IPS-18c (cell line): Measurements from ENCODE around the gene MPZL1.
"Not testable (repeated sequence)": the region's sequence is repeated elsewhere in the genome, so short reads cannot be mapped to it uniquely, and the experiment has no call there.

ENCODE experiments used
- H3K4me3 ChIP-seq: 2 replicates; pipeline ENCODE4 v1.7.0; 2013; ENCODE audit warnings: low read depth, mild to moderate bottlenecking, low read length, moderate library complexity; ENCODE audit not compliant: insufficient read depth
- H3K9me3 ChIP-seq: one replicate; pipeline ENCODE4 v1.6.1; 2013; ENCODE audit warnings: mild to moderate bottlenecking, low read length, moderate library complexity; ENCODE audit not compliant: control insufficient read depth, insufficient read depth

The MPZL1 gene

DNA sequence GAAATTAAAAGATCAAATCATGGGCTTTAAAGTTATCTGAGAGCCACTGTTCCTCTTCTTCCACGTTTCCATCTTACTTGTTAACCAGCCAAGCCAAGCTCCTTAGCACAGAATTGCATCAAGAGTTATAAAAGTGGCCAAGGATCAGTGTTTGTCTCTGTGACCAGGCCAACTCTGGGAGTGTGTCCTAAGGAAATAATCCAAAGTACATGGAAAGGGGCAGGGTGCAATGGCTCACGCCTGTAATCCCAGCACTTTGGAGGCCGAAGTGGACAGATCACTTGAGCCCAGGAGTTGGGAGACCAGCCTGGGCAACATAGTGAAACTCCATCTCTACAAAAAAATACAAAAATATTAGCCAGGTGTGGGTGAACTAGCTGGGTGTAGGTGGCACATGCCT is 10.0 kb upstream of the MPZL1 start:
- Histone ChIP-seq H3K4me3 (no peak overlapping the region), H3K9me3 (no peaks in the 10 kb centered on the region)

GRCh38 chr1:167713330-167714081 is 8.3 kb upstream of the MPZL1 start:
- peak overlapping the region; percentile 89 for H3K4me3 ChIP-seq
- H3K9me3 ChIP-seq, result no peaks in the 10 kb centered on the region

GRCh38 chr1:167714098-167714438 is 7.7 kb upstream of the MPZL1 start:
- H3K4me3 ChIP-seq, result peak overlapping the region; percentile 89

DNA sequence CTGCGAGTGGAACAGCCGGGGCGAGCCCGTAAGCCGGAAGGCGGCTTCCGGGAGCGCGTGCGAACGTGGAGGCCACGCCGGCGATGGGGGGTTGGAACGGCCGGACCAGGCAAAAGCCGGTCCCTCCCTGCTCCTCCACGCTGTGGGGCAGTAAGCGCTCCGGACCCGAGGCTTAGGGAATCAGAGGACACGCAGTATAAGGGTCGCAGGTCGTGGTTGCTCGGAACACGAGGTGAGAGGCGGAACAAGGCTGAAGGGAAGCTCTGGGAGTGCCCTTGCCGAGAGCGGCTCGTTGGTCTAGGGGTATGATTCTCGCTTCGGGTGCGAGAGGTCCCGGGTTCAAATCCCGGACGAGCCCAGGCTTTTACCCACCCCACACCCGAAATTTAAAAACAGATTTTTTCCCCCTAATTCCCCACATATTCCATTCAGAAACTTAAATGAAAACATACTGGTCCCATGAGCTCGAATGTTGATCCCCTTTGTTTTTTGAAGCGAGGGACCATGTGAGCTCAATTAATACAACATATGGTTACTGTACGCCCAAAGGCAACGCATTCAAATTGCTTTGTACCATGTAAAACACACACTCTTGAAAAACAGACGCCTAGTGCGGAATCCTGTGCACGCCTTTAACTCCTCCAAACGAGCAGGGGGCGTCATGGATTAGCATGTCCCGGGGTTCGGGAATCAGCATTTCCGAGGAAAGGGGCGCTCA is 7.2 kb upstream of the MPZL1 start:
- peak overlapping the region; percentile 89 for H3K4me3 ChIP-seq
- no peaks in the 10 kb centered on the region for H3K9me3 ChIP-seq

More at GRCh38 chr1:167714098-167714438, 7.7 kb upstream of the MPZL1 start:
- H3K9me3 ChIP-seq, result no peaks in the 10 kb centered on the region

GRCh38 chr1:167715157-167715999 is 6.4 kb upstream of the MPZL1 start:
- peak overlapping the region; percentile 89 for H3K4me3 ChIP-seq
- no peaks in the 10 kb centered on the region for H3K9me3 ChIP-seq

DNA sequence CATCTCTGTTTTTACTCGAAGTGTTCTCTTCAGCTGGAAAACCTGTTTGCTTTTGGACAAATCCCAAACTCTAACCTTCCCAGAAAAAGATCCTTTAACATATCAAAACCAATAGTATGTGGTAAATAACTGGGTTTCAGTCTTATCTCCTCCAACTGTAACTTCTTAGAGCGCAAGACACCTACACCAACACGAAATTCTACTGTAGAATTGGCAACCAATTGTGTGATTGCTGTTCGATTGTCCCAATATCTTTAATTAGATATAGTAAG is 5.8 kb upstream of the MPZL1 start:
- H3K9me3 ChIP-seq, result no peaks in the 10 kb centered on the region
- H3K4me3 ChIP-seq, result peak overlapping the region; percentile 52

DNA sequence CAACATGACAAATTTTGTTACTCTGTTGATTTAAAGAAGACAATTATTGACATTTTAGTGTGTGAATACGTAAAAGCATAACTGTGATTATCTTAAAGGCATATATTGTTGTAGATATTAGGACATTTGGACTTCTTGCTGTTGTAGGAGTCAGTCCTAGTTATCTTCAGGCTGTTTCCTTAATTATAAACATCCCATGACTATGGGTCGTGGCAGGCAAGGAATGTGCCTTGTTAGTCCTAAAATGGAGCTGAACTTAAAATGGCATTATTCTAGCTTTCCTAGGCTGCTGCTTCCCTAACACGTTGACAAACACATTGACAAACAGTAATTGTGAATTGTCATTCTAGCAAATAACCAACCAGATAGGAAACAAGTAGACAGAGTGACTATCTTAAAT is 4.4 kb upstream of the MPZL1 start:
- H3K4me3 ChIP-seq, result no peak overlapping the region
- H3K9me3 ChIP-seq, result no peaks in the 10 kb centered on the region

GRCh38 chr1:167718914-167719691 is 2.7 kb upstream of the MPZL1 start:
- Histone ChIP-seq H3K4me3 (no peak overlapping the region), H3K9me3 (no peaks in the 10 kb centered on the region)

GRCh38 chr1:167719715-167720421 is 1.9 kb upstream of the MPZL1 start:
- not testable (repeated sequence) for H3K4me3 ChIP-seq, H3K9me3 ChIP-seq

DNA sequence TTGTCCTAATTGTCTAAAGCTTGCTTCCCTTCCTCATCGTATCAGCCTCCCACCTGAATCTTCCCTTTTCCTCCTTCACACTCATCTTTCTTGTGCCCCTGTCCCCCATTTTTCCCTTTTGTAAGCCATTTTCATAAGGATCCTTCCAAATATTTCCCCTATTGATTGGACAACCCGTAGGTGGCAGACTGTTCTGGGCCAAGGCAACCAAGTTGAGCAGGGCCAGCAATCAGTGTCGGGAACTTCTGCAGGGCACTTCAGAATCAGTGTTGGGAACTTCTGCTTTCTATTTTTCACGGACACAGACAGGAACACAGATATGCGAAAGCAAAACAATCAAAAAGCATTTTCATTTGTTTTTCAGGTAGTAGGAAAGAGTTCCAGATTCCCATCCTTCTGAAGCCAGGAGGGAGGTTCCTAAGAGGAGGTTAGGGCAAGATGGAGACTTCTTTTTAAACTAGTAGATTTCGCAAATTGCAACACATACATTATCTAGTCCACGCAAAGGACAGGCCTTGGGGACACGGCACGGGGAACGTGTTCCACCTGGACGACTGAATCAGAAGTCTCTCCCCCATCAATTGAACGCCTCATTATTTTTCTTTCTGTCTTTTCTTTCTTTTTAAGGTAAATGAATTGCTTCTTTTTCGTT is 691 bp upstream of the MPZL1 start:
- peak overlapping the region; percentile 88; the same call in 1 of the 2 replicates for H3K4me3 ChIP-seq

GRCh38 chr1:167722152-167722869 is 529 bp downstream of the MPZL1 start:
- no peaks in the 10 kb centered on the region for H3K9me3 ChIP-seq
- H3K4me3 ChIP-seq, result peak overlapping the region; percentile 88

More for the DNA sequence above, 691 bp upstream of the MPZL1 start:
- H3K9me3 ChIP-seq, result no peaks in the 10 kb centered on the region

GRCh38 chr1:167722870-167723251 is 1.1 kb downstream of the MPZL1 start:
- peaks cover 2% of the 10 kb centered on the region for H3K9me3 ChIP-seq
- peak overlapping the region; percentile 88 for H3K4me3 ChIP-seq

GRCh38 chr1:167723707-167724323 is 2.0 kb downstream of the MPZL1 start:
- H3K9me3 ChIP-seq, result peaks cover 2% of the 10 kb centered on the region

DNA sequence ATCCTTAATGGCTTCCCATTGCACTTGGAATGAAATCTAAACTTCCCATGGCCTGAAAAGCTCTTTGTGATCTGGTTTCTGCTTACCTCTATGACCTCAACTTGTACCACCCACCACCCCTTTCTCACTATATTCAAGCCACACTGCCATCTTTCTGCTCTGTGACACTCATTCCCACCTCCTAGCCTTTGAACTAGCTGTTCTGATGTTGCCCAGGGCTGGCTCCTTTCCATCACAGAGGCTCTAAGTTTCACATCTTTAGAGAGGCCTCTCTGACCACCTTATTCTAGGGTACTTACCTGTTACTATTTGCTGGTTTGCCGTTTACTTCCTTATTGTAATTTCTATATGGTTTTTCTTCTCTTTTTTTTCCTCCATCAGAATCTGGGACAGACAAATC is 4.2 kb downstream of the MPZL1 start:
- H3K4me3 ChIP-seq, result no peak overlapping the region

More at GRCh38 chr1:167723707-167724323, 2.0 kb downstream of the MPZL1 start:
- no peak overlapping the region for H3K4me3 ChIP-seq

DNA sequence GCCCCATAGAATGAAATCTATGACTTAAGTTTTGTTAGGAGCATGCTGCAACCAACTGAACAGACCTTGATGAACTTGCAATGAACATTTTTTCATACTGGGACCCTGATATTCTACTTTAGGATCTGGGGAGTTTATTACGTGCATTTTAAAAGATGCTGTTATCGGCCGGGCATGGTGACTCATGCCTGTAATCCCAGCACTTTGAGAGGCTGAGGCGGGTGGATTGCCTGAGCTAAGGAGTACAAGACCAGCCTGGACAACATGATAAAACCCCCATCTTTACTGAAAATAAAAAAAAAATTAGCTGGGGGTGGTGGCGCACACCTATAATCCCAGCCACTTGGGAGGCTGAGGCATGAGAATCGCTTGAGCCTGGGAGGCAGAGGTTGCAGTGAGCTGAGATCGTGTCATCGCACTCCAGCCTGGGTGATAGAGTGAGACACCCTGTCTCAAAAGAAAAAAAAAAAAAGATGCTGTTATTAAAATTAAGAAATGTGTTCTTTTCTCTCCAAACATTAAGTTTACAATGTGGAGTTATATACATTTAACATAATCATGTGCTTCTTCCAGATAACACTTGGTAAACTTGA is 7.1 kb downstream of the MPZL1 start:
- no peak overlapping the region for H3K4me3 ChIP-seq
- peaks cover 2% of the 10 kb centered on the region for H3K9me3 ChIP-seq

More for the DNA sequence above, 4.2 kb downstream of the MPZL1 start:
- H3K9me3 ChIP-seq, result peaks cover 2% of the 10 kb centered on the region
